GM12892 (cell line): ENCODE measurements around the gene FAM174C.

Experiments
- POLR2A ChIP-seq: IDR thresholded peaks from 2 replicates; pipeline ENCODE4 v1.6.1; 2011; ENCODE audit warnings: low read depth, low read length, control low read depth
- POLR2AphosphoS5 ChIP-seq: IDR thresholded peaks from 2 replicates; pipeline ENCODE4 v1.6.1; 2011; ENCODE audit warnings: low read depth, low read length, control low read depth
- TAF1 ChIP-seq: IDR thresholded peaks from 2 replicates; pipeline ENCODE4 v1.6.1; 2011; ENCODE audit warnings: low read depth, mild to moderate bottlenecking, control low read depth, low read length, borderline replicate concordance

GRCh38 chr19:1271528-1272422, 3.6 kb upstream of the FAM174C start:
- TF ChIP-seq POLR2A (peak; percentile 45; the same call in 1 of the 2 replicates), TAF1 (no peak), POLR2AphosphoS5 (no peak; the same call in 1 of the 2 replicates)
